ENCODE data around the gene RIOK3. TPM values are rescaled to one million over a fixed set of nuclear protein-coding genes. Genes with fewer than 3 reads are reported as not detected.
A peak's percentile ranks its signal among the peaks of the same experiment; 100 is the strongest.

Gene RIOK3, protein sequence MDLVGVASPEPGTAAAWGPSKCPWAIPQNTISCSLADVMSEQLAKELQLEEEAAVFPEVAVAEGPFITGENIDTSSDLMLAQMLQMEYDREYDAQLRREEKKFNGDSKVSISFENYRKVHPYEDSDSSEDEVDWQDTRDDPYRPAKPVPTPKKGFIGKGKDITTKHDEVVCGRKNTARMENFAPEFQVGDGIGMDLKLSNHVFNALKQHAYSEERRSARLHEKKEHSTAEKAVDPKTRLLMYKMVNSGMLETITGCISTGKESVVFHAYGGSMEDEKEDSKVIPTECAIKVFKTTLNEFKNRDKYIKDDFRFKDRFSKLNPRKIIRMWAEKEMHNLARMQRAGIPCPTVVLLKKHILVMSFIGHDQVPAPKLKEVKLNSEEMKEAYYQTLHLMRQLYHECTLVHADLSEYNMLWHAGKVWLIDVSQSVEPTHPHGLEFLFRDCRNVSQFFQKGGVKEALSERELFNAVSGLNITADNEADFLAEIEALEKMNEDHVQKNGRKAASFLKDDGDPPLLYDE
- total RNA-seq (2014; rRNA removed) (35.0 and 41.4 TPM in 2 replicates), Bru-seq, nascent RNA (percentile 96 among the genes with signal in this experiment), BruChase-seq, experiment 1, labeled RNA remaining after a 6-hour chase (percentile 95 among the genes with signal in this experiment), BruChase-seq, experiment 2, labeled RNA remaining after a 2-hour chase (percentile 96 among the genes with signal in this experiment)
- long read RNA-seq, full-length matches to known transcripts: 171 of 220 reads
- long read RNA-seq, partial matches to known transcripts: 15 of 220 reads
- long read RNA-seq, other reads (novel, unspliced or antisense): 34 of 220 reads

DNA sequence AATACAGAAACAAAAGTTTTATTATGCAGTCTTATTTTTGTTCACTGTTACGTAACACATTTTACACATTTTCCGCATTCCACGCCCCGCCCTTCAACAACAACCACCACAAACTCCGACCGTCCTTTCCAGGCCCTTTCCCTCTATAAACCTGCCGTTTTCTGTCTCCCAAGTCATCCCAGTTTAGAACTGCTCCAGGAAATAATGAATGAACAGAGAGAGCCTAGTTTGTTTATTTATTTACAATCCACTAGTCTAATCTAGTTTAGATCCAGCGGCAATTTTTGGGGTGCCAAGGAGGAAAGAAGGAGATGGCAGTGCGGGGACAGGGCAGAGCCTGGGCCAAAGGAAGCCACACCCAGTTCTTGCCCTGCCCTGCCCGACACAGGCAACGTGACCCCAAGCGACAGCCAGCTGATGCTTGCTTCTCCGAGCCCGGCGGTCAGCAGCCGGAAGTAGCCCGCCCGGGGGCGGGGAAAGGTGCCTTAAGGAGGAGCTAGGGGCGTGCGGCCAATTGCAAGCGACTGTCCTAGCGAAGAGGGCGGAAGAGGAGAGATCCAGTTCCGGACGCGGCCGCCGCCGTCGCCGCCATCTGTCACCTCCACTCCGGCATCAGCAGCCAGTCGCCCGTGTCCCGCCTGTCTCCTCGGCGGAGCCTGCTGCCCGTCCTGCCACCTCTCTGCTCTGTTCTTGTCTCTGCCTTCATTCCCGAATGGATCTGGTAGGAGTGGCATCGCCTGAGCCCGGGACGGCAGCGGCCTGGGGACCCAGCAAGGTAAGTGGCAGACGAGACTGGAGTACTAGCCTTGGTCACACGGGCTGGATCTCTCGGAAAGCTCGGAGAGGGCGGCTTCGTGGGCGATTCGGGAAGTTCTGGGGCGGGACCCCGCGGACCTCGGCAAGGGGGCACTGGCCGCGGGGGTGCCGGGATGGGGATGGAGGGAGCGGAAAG lies at the start of gene RIOK3:
RIOK3 (plus strand) TSS at position 560 of the 952 bp plus-strand sequence; CDS start at position 713, 153 bp downstream.
- Histone ChIP-seq H3K27me3 (ENCODE audit: low read length) (no peaks in the 10 kb centered on the region), H3K4me2 (ENCODE audit: low read length) (peak within 1 kb of the TSS; percentile 93), H3K79me2 (ENCODE audit: low read length) (peaks cover 50% of the 10 kb centered on the region), H3K9me3 (ENCODE audit: low read length) (no peaks in the 10 kb centered on the region), H3F3A (ENCODE audit: low read length, unreplicated experiment) (no peaks in the 10 kb centered on the region), H2AFZ (ENCODE audit: low read length) (peak within 1 kb of the TSS; percentile 83), H3K9ac (ENCODE audit: low read length) (peak within 1 kb of the TSS; percentile 96), H3K36me3 (ENCODE audit: low read depth, low read length) (no peaks in the 10 kb centered on the region; the same call in 1 of the 2 replicates), H3K4me1 (ENCODE audit: insufficient read depth, low read length) (peaks cover 19% of the 10 kb centered on the region), H4K20me1 (ENCODE audit: low read length) (peaks cover 30% of the 10 kb centered on the region), H3K9me2 (replicated peaks; ENCODE audit: low read length) (no peaks in the 10 kb centered on the region), H3K4me3 (ENCODE audit: low read length) (peak within 1 kb of the TSS; percentile 99), H3K27ac (ENCODE audit: low read length) (peak within 1 kb of the TSS; percentile 90)
- ChIA-PET CTCF (no interaction called here), POLR2A (ENCODE audit: unreplicated experiment) (interaction anchor here (0.6 to 1.3 kb wide), 7 partner anchors 8 to 422 kb away, joined by 3 to 12 read pairs (median 4); no protein-coding TSS in a partner anchor)
- no TSS peak for BruUV-seq (replicated peaks)
- ATAC-seq: peak; percentile 93
- TF ChIP-seq, protein P1, sequence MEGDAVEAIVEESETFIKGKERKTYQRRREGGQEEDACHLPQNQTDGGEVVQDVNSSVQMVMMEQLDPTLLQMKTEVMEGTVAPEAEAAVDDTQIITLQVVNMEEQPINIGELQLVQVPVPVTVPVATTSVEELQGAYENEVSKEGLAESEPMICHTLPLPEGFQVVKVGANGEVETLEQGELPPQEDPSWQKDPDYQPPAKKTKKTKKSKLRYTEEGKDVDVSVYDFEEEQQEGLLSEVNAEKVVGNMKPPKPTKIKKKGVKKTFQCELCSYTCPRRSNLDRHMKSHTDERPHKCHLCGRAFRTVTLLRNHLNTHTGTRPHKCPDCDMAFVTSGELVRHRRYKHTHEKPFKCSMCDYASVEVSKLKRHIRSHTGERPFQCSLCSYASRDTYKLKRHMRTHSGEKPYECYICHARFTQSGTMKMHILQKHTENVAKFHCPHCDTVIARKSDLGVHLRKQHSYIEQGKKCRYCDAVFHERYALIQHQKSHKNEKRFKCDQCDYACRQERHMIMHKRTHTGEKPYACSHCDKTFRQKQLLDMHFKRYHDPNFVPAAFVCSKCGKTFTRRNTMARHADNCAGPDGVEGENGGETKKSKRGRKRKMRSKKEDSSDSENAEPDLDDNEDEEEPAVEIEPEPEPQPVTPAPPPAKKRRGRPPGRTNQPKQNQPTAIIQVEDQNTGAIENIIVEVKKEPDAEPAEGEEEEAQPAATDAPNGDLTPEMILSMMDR (conservative IDR thresholded peaks at IDR 0.05; ENCODE audit: low read depth, low read length): no peak
- TF ChIP-seq EZH2 (IDR thresholded peaks at IDR 0.05; ENCODE audit: low read length, unreplicated experiment): no peak
- no peak for TF ChIP-seq EZH2phosphoT487 (IDR thresholded peaks at IDR 0.05; ENCODE audit: borderline replicate concordance, low read length)
- intact Hi-C loops (cut with micrococcal nuclease): loop anchor here (2.0 kb wide), 2 partner anchors 14 to 30 kb away; no protein-coding TSS in a partner anchor
- peak; percentile 97 for DNase-seq

DNA sequence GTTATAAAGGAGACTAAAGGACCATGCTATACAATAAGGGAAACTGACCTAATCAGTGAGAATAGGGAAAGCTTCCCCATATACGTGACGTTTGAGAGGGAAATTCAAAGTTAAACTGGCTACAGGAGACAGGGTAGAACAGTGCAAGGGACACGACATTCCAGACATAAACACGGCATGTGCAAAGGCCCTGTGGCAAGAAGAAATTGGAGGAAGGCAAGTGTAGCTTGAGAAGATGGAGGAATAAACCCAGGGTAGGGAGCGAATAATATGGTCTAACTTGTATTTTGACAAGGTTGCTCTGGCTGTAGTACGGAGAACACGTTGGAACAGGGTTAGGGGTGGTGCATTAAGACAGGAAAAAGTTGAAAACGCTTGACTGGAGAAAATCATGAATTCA lies 49.8 kb upstream of the RIOK3 start:
- no TSS peak for BruUV-seq (replicated peaks)
- Histone ChIP-seq H3K27me3 (ENCODE audit: low read length) (no peaks in the 10 kb centered on the region), H3K36me3 (ENCODE audit: low read depth, low read length) (peaks cover 3% of the 10 kb centered on the region; the same call in 1 of the 2 replicates), H3K9me2 (replicated peaks; ENCODE audit: low read length) (no peaks in the 10 kb centered on the region), H4K20me1 (ENCODE audit: low read length) (no peaks in the 10 kb centered on the region), H3K9me3 (ENCODE audit: low read length) (no peaks in the 10 kb centered on the region), H3K79me2 (ENCODE audit: low read length) (no peaks in the 10 kb centered on the region), H3K4me3 (ENCODE audit: low read length) (no peak overlapping the region), H3K4me2 (ENCODE audit: low read length) (no peak overlapping the region), H3K4me1 (ENCODE audit: insufficient read depth, low read length) (peaks cover 9% of the 10 kb centered on the region; the same call in 1 of the 2 replicates), H3K9ac (ENCODE audit: low read length) (no peak overlapping the region), H3K27ac (ENCODE audit: low read length) (no peak overlapping the region), H3F3A (ENCODE audit: low read length, unreplicated experiment) (no peaks in the 10 kb centered on the region), H2AFZ (ENCODE audit: low read length) (no peak overlapping the region)
- intact Hi-C loops (cut with micrococcal nuclease): no loop called here
- ATAC-seq: no peak
- POLR2A ChIA-PET (ENCODE audit: unreplicated experiment): no interaction called here
- TF ChIP-seq EZH2 (IDR thresholded peaks at IDR 0.05; ENCODE audit: low read length, unreplicated experiment): no peak
- CTCF ChIA-PET: no interaction called here
- no peak for DNase-seq
